Stimulated activated CD4-positive, alpha-beta T cell treated with anti-CD3 and anti-CD28 coated beads, TNF-alpha, amount 100 ng/mL, for 1 hour (primary cell): ENCODE data around the gene KANSL3.
"Not testable (repeated sequence)": the region's sequence is repeated elsewhere in the genome, so short reads cannot be mapped to it uniquely, and the experiment has no call there.

Experiments
- DNase-seq, 3 donors: peaks; one replicate each; pipeline ENCODE4 v3.0.0-alpha.2; 2020; ENCODE audit warnings: low read depth in 3 of 3, low spot score in 1 of 3

The KANSL3 gene

GRCh38 chr2:96638144-96639121, at the start of gene KANSL3:
KANSL3 (minus strand) TSS chr2:96638312; CDS start chr2:96637135, 1,177 bp downstream.
- DNase-seq, result peak; percentile 64 to 89 (median 81)

- no peak for DNase-seq
These were observed 49.2 kb upstream of the KANSL3 start for GRCh38 chr2:96687266-96687665.

- DNase-seq, result no peak
These were observed 47.7 kb upstream of the KANSL3 start for GRCh38 chr2:96685577-96686459.

- DNase-seq, result no peak
These were observed 46.9 kb upstream of the KANSL3 start for GRCh38 chr2:96684883-96685576.

- DNase-seq, result no peak
These were observed 46.1 kb upstream of the KANSL3 start for GRCh38 chr2:96683972-96684820.

- DNase-seq, result no peak
These were observed 45.2 kb upstream of the KANSL3 start for GRCh38 chr2:96683307-96683706.

GRCh38 chr2:96681540-96681939, 43.4 kb upstream of the KANSL3 start:
- no peak for DNase-seq

GRCh38 chr2:96680561-96681141, 42.5 kb upstream of the KANSL3 start:
- no peak for DNase-seq

- no peak for DNase-seq
These were observed 41.7 kb upstream of the KANSL3 start for GRCh38 chr2:96679848-96680247.

GRCh38 chr2:96669539-96670215, 31.6 kb upstream of the KANSL3 start:
- DNase-seq, result no peak

GRCh38 chr2:96668771-96669170, 30.7 kb upstream of the KANSL3 start:
- no peak for DNase-seq

- not testable (repeated sequence) for DNase-seq
These were observed 27.6 kb upstream of the KANSL3 start for GRCh38 chr2:96665717-96666116.

- no peak for DNase-seq
These were observed 27.0 kb upstream of the KANSL3 start for GRCh38 chr2:96665083-96665569.

- no peak for DNase-seq
These were observed 26.3 kb upstream of the KANSL3 start for GRCh38 chr2:96664366-96664925.

- DNase-seq, result no peak
These were observed 25.7 kb upstream of the KANSL3 start for GRCh38 chr2:96663829-96664228.

GRCh38 chr2:96663177-96663576, 25.1 kb upstream of the KANSL3 start:
- no peak for DNase-seq

GRCh38 chr2:96662360-96662759, 24.2 kb upstream of the KANSL3 start:
- no peak for DNase-seq

GRCh38 chr2:96661324-96661723, 23.2 kb upstream of the KANSL3 start:
- no peak for DNase-seq

- DNase-seq, result no peak
These were observed 18.4 kb upstream of the KANSL3 start for GRCh38 chr2:96656540-96656939.
